Ovary (tissue), 9 donors: ENCODE data around the gene SHROOM4. TPM values are rescaled to one million over a fixed set of nuclear protein-coding genes. Genes with fewer than 3 reads are reported as not detected.

Experiments used
- DNase-seq, 5 donors: peaks; one replicate each; pipeline ENCODE4 v3.0.0-alpha.2; 2019 to 2020
- H3K27ac ChIP-seq, 2 donors: fragments of 200-600 bp; one replicate each; pipeline versions ENCODE4 v1.5.1 to v1.8.0; 2019 to 2022
- H3K27me3 ChIP-seq: fragments of 200-600 bp; one replicate; pipeline ENCODE4 v1.8.0; 2022
- H3K36me3 ChIP-seq: fragments of 200-600 bp; sonication (generic); one replicate; pipeline ENCODE4 v1.5.1; 2019
- H3K4me1 ChIP-seq: one replicate; pipeline ENCODE4 v1.8.1; 2013; ENCODE audit warnings: mild to moderate bottlenecking, moderate library complexity; ENCODE audit not compliant: insufficient read depth
- H3K4me3 ChIP-seq: fragments of 200-600 bp; sonication (generic); one replicate; pipeline ENCODE4 v1.5.1; 2017
- H3K9me3 ChIP-seq, 2 donors: fragments of 200-600 bp in 1 of 2; sonication (generic) in 1 of 2; one replicate each; pipeline versions ENCODE4 v1.5.1 to v1.8.1; 2013 to 2019; ENCODE audit warnings: mild to moderate bottlenecking in 1 of 2, moderate library complexity in 1 of 2
- EP300 ChIP-seq: sonication (generic); formaldehyde crosslinking; IDR thresholded peaks from one replicate; pipeline ENCODE4 v1.6.1; 2017; ENCODE audit warnings: antibody characterized with exemption
- POLR2A ChIP-seq: fragments of 450-650 bp; IDR thresholded peaks from one replicate; pipeline ENCODE4 v1.6.1; 2017; ENCODE audit warnings: antibody characterized with exemption, mild to moderate bottlenecking, moderate library complexity
- WGBS, 3 donors: extraction: QIAGEN DNeasy Blood & Tissue Kit in 1 of 3; methylation state at CpG; one replicate each; pipeline versions ENCODE4 v1.1.5 to v1.1.7; 2013 to 2017; 5-methylcytosine and 5-hydroxymethylcytosine counted together
- intact Hi-C, 4 donors: fragments of 100-400 bp; cut with DNase I; formaldehyde crosslinking; loops; one replicate each; pipeline versions ENCODE4 v1.11.0 to v1.15.1; 2022 to 2023
- polyA plus RNA-seq, 2 donors: library from polyadenylated mRNA; stranded (reverse); fragments of 200-250 nt in 1 of 2; fragments of 350-450 nt in 1 of 2; fragmentation: Illumina TruSeq in 1 of 2; extraction: RNeasy Lipid Tissue Mini Kit (QIAGEN cat#74804) in 1 of 2; gene quantifications; one replicate each; pipeline ENCODE4 v1.2.3, GENCODE V29; 2013 to 2014
- total RNA-seq, 7 donors: library from RNA; depleted of rRNA in 2 of 7; stranded (reverse); fragments of >200 nt in 2 of 7; fragmentation: NEBNext Ultra II Directional in 3 of 7; extraction: Animal tissue kit (Norgen Biotek cat#: 25700) in 3 of 7; gene quantifications; one replicate each; pipeline versions ENCODE4 v1.1.0 to v1.2.4, GENCODE V29; 2016 to 2023
- TF ChIP-seq, protein P1 (sequence below), 3 donors: fragments of 450-650 bp in 2 of 3; fragments of 200-600 bp in 1 of 3; IDR thresholded peaks; one replicate each; pipeline versions ENCODE4 v1.5.1 to v1.8.0; 2016 to 2022; ENCODE audit warnings: antibody characterized with exemption in 3 of 3, mild to moderate bottlenecking in 1 of 3
- donor health status: DM: no; HTN: no; CAD: no; lungs with moderate emphysema.
- donor health status: DM: no; HTN: no; CAD: no.
- donor health status: Bipolar disorder and iron deficiency.
- donor health status: DM: yes; HTN: yes; CAD: no.
- donor health status: DM: no; HTN: no; CAD: no.
- donor health status: DM: yes; HTN: yes; CAD: no.

Gene SHROOM4
- total and polyA plus RNA-seq, 9 donors, result 1.7 to 7.2 (median 3.1) TPM

GRCh38 chrX:50779694-50780093 is 34.3 kb downstream of the SHROOM4 start:
- TF ChIP-seq POLR2A (no peak), EP300 (no peak)
- TF ChIP-seq, protein P1, sequence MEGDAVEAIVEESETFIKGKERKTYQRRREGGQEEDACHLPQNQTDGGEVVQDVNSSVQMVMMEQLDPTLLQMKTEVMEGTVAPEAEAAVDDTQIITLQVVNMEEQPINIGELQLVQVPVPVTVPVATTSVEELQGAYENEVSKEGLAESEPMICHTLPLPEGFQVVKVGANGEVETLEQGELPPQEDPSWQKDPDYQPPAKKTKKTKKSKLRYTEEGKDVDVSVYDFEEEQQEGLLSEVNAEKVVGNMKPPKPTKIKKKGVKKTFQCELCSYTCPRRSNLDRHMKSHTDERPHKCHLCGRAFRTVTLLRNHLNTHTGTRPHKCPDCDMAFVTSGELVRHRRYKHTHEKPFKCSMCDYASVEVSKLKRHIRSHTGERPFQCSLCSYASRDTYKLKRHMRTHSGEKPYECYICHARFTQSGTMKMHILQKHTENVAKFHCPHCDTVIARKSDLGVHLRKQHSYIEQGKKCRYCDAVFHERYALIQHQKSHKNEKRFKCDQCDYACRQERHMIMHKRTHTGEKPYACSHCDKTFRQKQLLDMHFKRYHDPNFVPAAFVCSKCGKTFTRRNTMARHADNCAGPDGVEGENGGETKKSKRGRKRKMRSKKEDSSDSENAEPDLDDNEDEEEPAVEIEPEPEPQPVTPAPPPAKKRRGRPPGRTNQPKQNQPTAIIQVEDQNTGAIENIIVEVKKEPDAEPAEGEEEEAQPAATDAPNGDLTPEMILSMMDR (IDR thresholded peaks at IDR 0.05), result no peak
- Histone ChIP-seq H3K4me1 (no peaks in the 10 kb centered on the region), H3K27ac (no peak overlapping the region), H3K27me3 (no peaks in the 10 kb centered on the region), H3K36me3 (no peaks in the 10 kb centered on the region), H3K9me3 (no peaks in the 10 kb centered on the region), H3K4me3 (no peak overlapping the region)
- DNase-seq, result no peak
- WGBS, 3 donors, result 47 to 64% (median 54%) methylated on average over 2 of the region's 2 CpGs
- intact Hi-C loops, result no loop called here

GRCh38 chrX:50778272-50778671 is 35.7 kb downstream of the SHROOM4 start:
- H3K9me3 ChIP-seq, result no peaks in the 10 kb centered on the region
- no peak for DNase-seq
- H3K27ac ChIP-seq, result no peak overlapping the region
- TF ChIP-seq EP300 (no peak), POLR2A (no peak)
- TF ChIP-seq, protein P1 (IDR thresholded peaks at IDR 0.05), result no peak
- no peak overlapping the region for H3K4me3 ChIP-seq
- no peaks in the 10 kb centered on the region for H3K36me3 ChIP-seq
- 56 to 69% (median 60%) methylated on average over 2 of the region's 2 CpGs for WGBS, 3 donors
- intact Hi-C loops, result no loop called here
- no peaks in the 10 kb centered on the region for H3K4me1 ChIP-seq
- H3K27me3 ChIP-seq, result no peaks in the 10 kb centered on the region

DNA sequence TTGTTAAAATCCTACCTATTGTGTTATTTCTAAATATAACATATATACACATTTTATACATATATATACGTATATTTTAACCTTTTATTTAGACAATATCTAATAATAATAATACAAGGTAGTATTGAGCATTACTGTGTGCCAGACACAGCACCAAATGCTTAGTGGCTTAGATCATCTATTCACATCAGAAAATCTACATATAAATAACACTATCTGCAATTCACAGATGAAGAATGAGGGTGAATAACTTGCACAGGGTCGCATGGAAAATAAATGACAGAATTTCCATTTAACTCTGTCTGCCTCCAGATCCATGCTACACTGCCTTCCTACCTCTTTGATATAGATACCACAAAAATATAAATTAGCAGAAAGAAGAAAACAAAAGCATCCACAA is 37.7 kb downstream of the SHROOM4 start:
- Histone ChIP-seq H3K4me1 (no peaks in the 10 kb centered on the region), H3K9me3 (no peaks in the 10 kb centered on the region), H3K27ac (no peak overlapping the region), H3K4me3 (no peak overlapping the region), H3K36me3 (no peaks in the 10 kb centered on the region), H3K27me3 (no peaks in the 10 kb centered on the region)
- no peak for DNase-seq
- no peak for TF ChIP-seq EP300
- WGBS, 3 donors, result 59 to 67% (median 64%) methylated on average over 2 of the region's 2 CpGs
- intact Hi-C loops, result no loop called here

GRCh38 chrX:50771382-50771781 is 42.6 kb downstream of the SHROOM4 start:
- TF ChIP-seq EP300 (no peak), POLR2A (no peak)
- TF ChIP-seq, protein P1 (IDR thresholded peaks at IDR 0.05), result no peak
- Histone ChIP-seq H3K27me3 (no peaks in the 10 kb centered on the region), H3K4me1 (no peaks in the 10 kb centered on the region), H3K9me3 (no peaks in the 10 kb centered on the region), H3K4me3 (no peak overlapping the region), H3K36me3 (no peaks in the 10 kb centered on the region), H3K27ac (no peak overlapping the region)
- 65 to 71% (median 71%) methylated on average over 2 of the region's 2 CpGs for WGBS, 3 donors
- no peak for DNase-seq
- intact Hi-C loops, result no loop called here

- DNase-seq, result no peak
- Histone ChIP-seq H3K4me1 (no peaks in the 10 kb centered on the region), H3K9me3 (no peaks in the 10 kb centered on the region), H3K27ac (no peak overlapping the region), H3K4me3 (no peak overlapping the region), H3K36me3 (no peaks in the 10 kb centered on the region), H3K27me3 (no peaks in the 10 kb centered on the region)
- TF ChIP-seq POLR2A (no peak), EP300 (no peak)
- TF ChIP-seq, protein P1 (IDR thresholded peaks at IDR 0.05), result no peak
- intact Hi-C loops, result no loop called here
- 56 to 62% (median 56%) methylated on average over 2 of the region's 2 CpGs for WGBS, 3 donors
These were observed 43.3 kb downstream of the SHROOM4 start for GRCh38 chrX:50770702-50771101.
